ENCODE measurements around the gene UNC13A.

DNA sequence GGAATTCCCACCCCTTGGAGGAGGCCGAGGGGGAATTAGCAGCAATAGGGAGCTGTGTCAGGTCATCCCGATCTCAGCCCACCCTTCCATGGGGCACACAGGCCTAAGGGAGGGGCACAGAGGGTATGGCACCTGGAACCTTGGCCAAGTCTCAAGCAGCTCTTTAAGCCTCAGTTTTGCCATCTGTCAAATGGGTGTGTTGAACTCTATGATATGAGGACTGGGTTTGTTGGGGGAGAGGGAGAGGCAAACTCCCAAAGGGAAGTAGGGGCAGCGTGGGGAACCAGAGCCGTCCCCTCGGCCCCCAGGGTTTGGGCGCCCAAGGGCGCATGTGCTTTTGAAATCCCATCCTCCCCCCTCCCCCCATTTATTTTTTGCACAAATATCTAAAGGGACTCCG lies 83.0 kb downstream of the UNC13A start:
- TF ChIP-seq POLR2A (IDR thresholded peaks at IDR 0.05; ENCODE audit: control extremely low read depth in 1 of 2, low read depth in 2 of 2, low read length in 2 of 2) (no peak), HDAC6 (IDR thresholded peaks at IDR 0.05; ENCODE audit: low read depth, low read length) (no peak), EP300 (IDR thresholded peaks at IDR 0.05; ENCODE audit: borderline replicate concordance in 1 of 2, low read depth in 2 of 2, low read length in 2 of 2) (no peak), CREB1 (IDR thresholded peaks at IDR 0.05) (no peak), RAD21 (IDR thresholded peaks at IDR 0.05 in 1 of 2, conservative IDR thresholded peaks at IDR 0.05 in 1 of 2; ENCODE audit: low read depth in 2 of 2, low read length in 2 of 2) (no peak)
- TF ChIP-seq, protein P1, sequence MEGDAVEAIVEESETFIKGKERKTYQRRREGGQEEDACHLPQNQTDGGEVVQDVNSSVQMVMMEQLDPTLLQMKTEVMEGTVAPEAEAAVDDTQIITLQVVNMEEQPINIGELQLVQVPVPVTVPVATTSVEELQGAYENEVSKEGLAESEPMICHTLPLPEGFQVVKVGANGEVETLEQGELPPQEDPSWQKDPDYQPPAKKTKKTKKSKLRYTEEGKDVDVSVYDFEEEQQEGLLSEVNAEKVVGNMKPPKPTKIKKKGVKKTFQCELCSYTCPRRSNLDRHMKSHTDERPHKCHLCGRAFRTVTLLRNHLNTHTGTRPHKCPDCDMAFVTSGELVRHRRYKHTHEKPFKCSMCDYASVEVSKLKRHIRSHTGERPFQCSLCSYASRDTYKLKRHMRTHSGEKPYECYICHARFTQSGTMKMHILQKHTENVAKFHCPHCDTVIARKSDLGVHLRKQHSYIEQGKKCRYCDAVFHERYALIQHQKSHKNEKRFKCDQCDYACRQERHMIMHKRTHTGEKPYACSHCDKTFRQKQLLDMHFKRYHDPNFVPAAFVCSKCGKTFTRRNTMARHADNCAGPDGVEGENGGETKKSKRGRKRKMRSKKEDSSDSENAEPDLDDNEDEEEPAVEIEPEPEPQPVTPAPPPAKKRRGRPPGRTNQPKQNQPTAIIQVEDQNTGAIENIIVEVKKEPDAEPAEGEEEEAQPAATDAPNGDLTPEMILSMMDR (IDR thresholded peaks at IDR 0.05; ENCODE audit: control extremely low read depth in 1 of 3, insufficient read depth in 1 of 3, low read depth in 1 of 3, low read length in 3 of 3), result no peak
